NK-92 (cell line): ENCODE results near the gene SLC12A5.
"Not testable (repeated sequence)": the region's sequence is repeated elsewhere in the genome, so short reads cannot be mapped to it uniquely, and the experiment has no call there.

Experiments
- DNase-seq: peaks from one replicate; lab custom pipeline; 2025; ENCODE audit not compliant: unreplicated experiment; lab: John Stamatoyannopoulos, UW

Gene SLC12A5

GRCh38 chr20:46073443-46073842 is 44.4 kb downstream of the SLC12A5 start:
- DNase-seq, result no peak

- DNase-seq, result no peak
Measured at GRCh38 chr20:46074006-46074405, 45.0 kb downstream of the SLC12A5 start.

- no peak for DNase-seq
Measured at GRCh38 chr20:46076806-46077205, 47.8 kb downstream of the SLC12A5 start.

GRCh38 chr20:46077642-46078305 is 48.8 kb downstream of the SLC12A5 start:
- DNase-seq, result no peak

- no peak for DNase-seq
Measured at GRCh38 chr20:46078954-46079353, 49.9 kb downstream of the SLC12A5 start.

GRCh38 chr20:46081074-46081473 is 52.1 kb downstream of the SLC12A5 start:
- no peak for DNase-seq

GRCh38 chr20:46083101-46083500 is 54.1 kb downstream of the SLC12A5 start:
- no peak for DNase-seq

- no peak for DNase-seq
Measured at GRCh38 chr20:46083531-46084061, 54.6 kb downstream of the SLC12A5 start.

GRCh38 chr20:46084805-46085178 is 55.8 kb downstream of the SLC12A5 start:
- no peak for DNase-seq

GRCh38 chr20:46085179-46085851 is 56.3 kb downstream of the SLC12A5 start:
- no peak for DNase-seq

GRCh38 chr20:46087161-46087560 is 58.1 kb downstream of the SLC12A5 start:
- no peak for DNase-seq

- no peak for DNase-seq
Measured at GRCh38 chr20:46088409-46089166, 59.6 kb downstream of the SLC12A5 start.

GRCh38 chr20:46089167-46089416 is 60.1 kb downstream of the SLC12A5 start:
- no peak for DNase-seq

GRCh38 chr20:46089417-46090388 is 60.7 kb downstream of the SLC12A5 start, which contains the start of gene NCOA5:
NCOA5 (minus strand) TSS chr20:46089962; CDS start chr20:46079424, 10,538 bp downstream.
- DNase-seq, result peak; percentile 62

- DNase-seq, result not testable (repeated sequence)
Measured at GRCh38 chr20:46091622-46092535, 62.9 kb downstream of the SLC12A5 start.

GRCh38 chr20:46093531-46093930 is 64.5 kb downstream of the SLC12A5 start:
- no peak for DNase-seq

- DNase-seq, result no peak
Measured at GRCh38 chr20:46099491-46100287, 70.7 kb downstream of the SLC12A5 start.

- not testable (repeated sequence) for DNase-seq
Measured at GRCh38 chr20:46100444-46100843, 71.4 kb downstream of the SLC12A5 start.

- DNase-seq, result no peak
Measured at GRCh38 chr20:46100988-46101387, 72.0 kb downstream of the SLC12A5 start.
